ENCODE measurements around the gene KDM6A. TPM values are rescaled to one million over a fixed set of nuclear protein-coding genes. Genes with fewer than 3 reads are reported as not detected.

KDM6A gene
- polyA plus RNA-seq, 1 donor (not counting 4 experiments of a cell fraction or from before 2014, with no cell fraction given), result 64.2 TPM

- H3K9me1 ChIP-seq (ENCODE audit: control insufficient read depth, extremely low read depth, insufficient read depth, low read length), result peaks cover 2% of the 10 kb centered on the region
- H3K4me1 ChIP-seq (ENCODE audit: control insufficient read depth, extremely low read depth, insufficient read depth, low read length), result peaks cover 10% of the 10 kb centered on the region
- peaks cover 2% of the 10 kb centered on the region for H3K9me3 ChIP-seq (ENCODE audit: control insufficient read depth, low read depth, low read length)
- H3K27me3 ChIP-seq (ENCODE audit: control insufficient read depth, extremely low read depth, insufficient read depth, low read length), result no peaks in the 10 kb centered on the region
- DNase-seq (ENCODE audit: low read depth, low spot score) (no peak), FAIRE-seq (no peak)
- H3K79me2 ChIP-seq (ENCODE audit: control insufficient read depth, insufficient read depth, low read length), result peaks cover 94% of the 10 kb centered on the region
- H3K4me3 ChIP-seq (ENCODE audit: control insufficient read depth in 2 of 3, extremely low read depth in 1 of 3, insufficient read depth in 2 of 3, low read depth in 1 of 3, low read length in 3 of 3), result no peak overlapping the region
- no peak for TF ChIP-seq EZH2 (IDR thresholded peaks at IDR 0.05; ENCODE audit: low read length)
- no peak for TF ChIP-seq CTCF (optimal IDR thresholded peaks at IDR 0.05 in 1 of 3, IDR thresholded peaks at IDR 0.05 in 1 of 3, conservative IDR thresholded peaks at IDR 0.05 in 1 of 3; ENCODE audit: extremely low read depth in 1 of 3, insufficient read depth in 2 of 3, low read length in 3 of 3)
- peaks cover 5% of the 10 kb centered on the region for H4K20me1 ChIP-seq (ENCODE audit: control insufficient read depth, extremely low read depth, insufficient read depth, low read length)
- no peaks in the 10 kb centered on the region for H3K36me3 ChIP-seq (ENCODE audit: control insufficient read depth in 2 of 2, extremely low read depth in 1 of 2, insufficient read depth in 2 of 2, low read length in 2 of 2)
- no peak overlapping the region for H3K4me2 ChIP-seq (ENCODE audit: control insufficient read depth, extremely low read depth, insufficient read depth, low read depth, low read length)
- no peak overlapping the region for H3K9ac ChIP-seq (ENCODE audit: control insufficient read depth, extremely low read depth, insufficient read depth, low read length)
- no peak overlapping the region for H2AFZ ChIP-seq (ENCODE audit: control insufficient read depth, low read length)
- dilution Hi-C loops (cut with MboI; ENCODE audit: extremely low pct_ligation_motif_present, low sequenced_read_pairs), result no loop called here
- H3K27ac ChIP-seq (ENCODE audit: control insufficient read depth, insufficient read depth, low read length), result no peak overlapping the region
Observed at GRCh38 chrX:44897539-44897938, 24.6 kb downstream of the KDM6A start.

- Histone ChIP-seq H4K20me1 (ENCODE audit: control insufficient read depth, extremely low read depth, insufficient read depth, low read length) (peaks cover 9% of the 10 kb centered on the region), H3K9me3 (ENCODE audit: control insufficient read depth, low read depth, low read length) (peaks cover 2% of the 10 kb centered on the region), H3K4me1 (ENCODE audit: control insufficient read depth, extremely low read depth, insufficient read depth, low read length) (peaks cover 13% of the 10 kb centered on the region), H3K4me2 (ENCODE audit: control insufficient read depth, extremely low read depth, insufficient read depth, low read depth, low read length) (no peak overlapping the region), H3K27ac (ENCODE audit: control insufficient read depth, insufficient read depth, low read length) (no peak overlapping the region), H3K4me3 (ENCODE audit: control insufficient read depth in 2 of 3, extremely low read depth in 1 of 3, insufficient read depth in 2 of 3, low read depth in 1 of 3, low read length in 3 of 3) (no peak overlapping the region), H3K27me3 (ENCODE audit: control insufficient read depth, extremely low read depth, insufficient read depth, low read length) (no peaks in the 10 kb centered on the region), H3K79me2 (ENCODE audit: control insufficient read depth, insufficient read depth, low read length) (peaks cover 91% of the 10 kb centered on the region), H3K36me3 (ENCODE audit: control insufficient read depth in 2 of 2, extremely low read depth in 1 of 2, insufficient read depth in 2 of 2, low read length in 2 of 2) (no peaks in the 10 kb centered on the region), H3K9me1 (ENCODE audit: control insufficient read depth, extremely low read depth, insufficient read depth, low read length) (peaks cover 2% of the 10 kb centered on the region), H2AFZ (ENCODE audit: control insufficient read depth, low read length) (no peak overlapping the region), H3K9ac (ENCODE audit: control insufficient read depth, extremely low read depth, insufficient read depth, low read length) (no peak overlapping the region)
- FAIRE-seq (no peak), DNase-seq (ENCODE audit: low read depth, low spot score) (no peak)
- TF ChIP-seq EZH2 (IDR thresholded peaks at IDR 0.05; ENCODE audit: low read length), result no peak
- TF ChIP-seq CTCF (optimal IDR thresholded peaks at IDR 0.05 in 1 of 3, IDR thresholded peaks at IDR 0.05 in 1 of 3, conservative IDR thresholded peaks at IDR 0.05 in 1 of 3; ENCODE audit: extremely low read depth in 1 of 3, insufficient read depth in 2 of 3, low read length in 3 of 3), result no peak
- dilution Hi-C loops (cut with MboI; ENCODE audit: extremely low pct_ligation_motif_present, low sequenced_read_pairs), result no loop called here
Observed at GRCh38 chrX:44898411-44899221, 25.6 kb downstream of the KDM6A start.
